SH-SY5Y (cell line): Measurements from ENCODE around the gene ZNF512.

Experiments used
- GATA2 ChIP-seq: IDR thresholded peaks from 2 replicates; pipeline ENCODE4 v1.6.1; 2011; ENCODE audit warnings: mild to moderate bottlenecking, low read depth, low read length
- GATA3 ChIP-seq: IDR thresholded peaks from 2 replicates; pipeline ENCODE4 v1.6.1; 2011; ENCODE audit warnings: low read depth, mild to moderate bottlenecking, low read length, moderate library complexity

- TF ChIP-seq GATA2: no peak
- no peak for TF ChIP-seq GATA3
Observed at GRCh38 chr2:27627963-27628766, 45.3 kb downstream of the ZNF512 start.
